Uterus (tissue), 4 donors: ENCODE results near the gene IREB2. TPM values are rescaled to one million over a fixed set of nuclear protein-coding genes. Genes with fewer than 3 reads are reported as not detected.
"Not testable (repeated sequence)": the region's sequence is repeated elsewhere in the genome, so short reads cannot be mapped to it uniquely, and the experiment has no call there.

Source experiments
- DNase-seq, 2 donors: peaks; one replicate each; pipeline ENCODE4 v3.0.0-alpha.2; 2019 to 2020
- H3K27ac ChIP-seq, 2 donors: fragments of 200-600 bp; sonication (generic); 1 replicate in 1 of 2; 2 replicates in 1 of 2; pipeline ENCODE4 v1.5.1; 2016 to 2018
- H3K27me3 ChIP-seq, 2 donors: fragments of 200-600 bp; sonication (generic); one replicate each; pipeline ENCODE4 v1.5.1; 2018 to 2019; ENCODE audit warnings: control low read depth in 1 of 2
- H3K36me3 ChIP-seq, 2 donors: fragments of 200-600 bp; sonication (generic); one replicate each; pipeline ENCODE4 v1.5.1; 2019; ENCODE audit warnings: control low read depth in 1 of 2
- H3K4me1 ChIP-seq, 2 donors: fragments of 200-600 bp; sonication (generic); one replicate each; pipeline ENCODE4 v1.5.1; 2018 to 2019; ENCODE audit warnings: control low read depth in 1 of 2
- H3K4me3 ChIP-seq, 2 donors: fragments of 200-600 bp; sonication (generic); 1 replicate in 1 of 2; 2 replicates in 1 of 2; pipeline ENCODE4 v1.5.1; 2018 to 2019; ENCODE audit warnings: mild to moderate bottlenecking in 1 of 2
- H3K9me3 ChIP-seq, 2 donors: fragments of 200-600 bp; sonication (generic); one replicate each; pipeline ENCODE4 v1.5.1; 2019; ENCODE audit warnings: control low read depth in 1 of 2
- POLR2A ChIP-seq, 2 donors: fragments of 450-650 bp; IDR thresholded peaks; one replicate each; pipeline ENCODE4 v1.6.1; 2016; ENCODE audit warnings: antibody characterized with exemption in 2 of 2, mild to moderate bottlenecking in 1 of 2, moderate library complexity in 1 of 2
- intact Hi-C: fragments of 100-400 bp; cut with DNase I; formaldehyde crosslinking; loops from one replicate; pipeline ENCODE4 v1.15.1; 2023; ENCODE audit warnings: low total_unique reads
- total RNA-seq, 4 donors: library from RNA; depleted of rRNA in 3 of 4; stranded (reverse); fragments of >200 nt in 3 of 4; gene quantifications; one replicate each; pipeline versions ENCODE4 v1.1.0 to v1.2.4, GENCODE V29; 2014 to 2023
- TF ChIP-seq, protein P1 (sequence below), 4 experiments: fragments of 200-600 bp in 2 of 4; fragments of 450-650 bp in 2 of 4; sonication (generic) in 2 of 4; IDR thresholded peaks; one replicate each; pipeline ENCODE4 v1.5.1; 2016 to 2019; ENCODE audit warnings: antibody characterized with exemption in 4 of 4, mild to moderate bottlenecking in 2 of 4, moderate library complexity in 1 of 4
- donor health status: DM: yes; HTN: yes; CAD: no.

IREB2 gene
- total RNA-seq, 4 donors from 2014 or later: 15.1 to 81.7 (median 51.4) TPM

DNA sequence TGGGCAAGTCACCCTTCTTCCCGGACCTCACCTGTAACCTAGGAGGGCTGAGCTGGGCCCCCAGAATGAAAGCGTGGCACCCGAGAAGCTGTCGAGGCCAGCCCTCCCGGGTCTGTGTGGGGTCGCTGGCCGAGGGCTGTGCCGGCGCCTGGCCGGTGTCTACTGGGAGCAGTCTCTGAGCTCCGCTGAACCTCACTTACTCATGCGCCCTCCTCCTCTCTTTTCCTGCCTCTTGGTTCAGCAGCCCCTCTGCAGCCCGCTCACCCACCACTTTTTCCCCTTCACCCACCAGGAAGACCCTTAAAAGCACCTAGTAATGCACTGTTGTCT lies 69.8 kb downstream of the IREB2 start:
- Histone ChIP-seq H3K4me3 (peak overlapping the region; percentile 77 to 91), H3K9me3 (no peaks in the 10 kb centered on the region), H3K27me3 (no peaks in the 10 kb centered on the region), H3K36me3 (no peaks in the 10 kb centered on the region), H3K4me1 (no peaks in the 10 kb centered on the region), H3K27ac (peak overlapping the region; percentile 72 to 83)
- TF ChIP-seq POLR2A (IDR thresholded peaks at IDR 0.05): no peak
- TF ChIP-seq, protein P1, sequence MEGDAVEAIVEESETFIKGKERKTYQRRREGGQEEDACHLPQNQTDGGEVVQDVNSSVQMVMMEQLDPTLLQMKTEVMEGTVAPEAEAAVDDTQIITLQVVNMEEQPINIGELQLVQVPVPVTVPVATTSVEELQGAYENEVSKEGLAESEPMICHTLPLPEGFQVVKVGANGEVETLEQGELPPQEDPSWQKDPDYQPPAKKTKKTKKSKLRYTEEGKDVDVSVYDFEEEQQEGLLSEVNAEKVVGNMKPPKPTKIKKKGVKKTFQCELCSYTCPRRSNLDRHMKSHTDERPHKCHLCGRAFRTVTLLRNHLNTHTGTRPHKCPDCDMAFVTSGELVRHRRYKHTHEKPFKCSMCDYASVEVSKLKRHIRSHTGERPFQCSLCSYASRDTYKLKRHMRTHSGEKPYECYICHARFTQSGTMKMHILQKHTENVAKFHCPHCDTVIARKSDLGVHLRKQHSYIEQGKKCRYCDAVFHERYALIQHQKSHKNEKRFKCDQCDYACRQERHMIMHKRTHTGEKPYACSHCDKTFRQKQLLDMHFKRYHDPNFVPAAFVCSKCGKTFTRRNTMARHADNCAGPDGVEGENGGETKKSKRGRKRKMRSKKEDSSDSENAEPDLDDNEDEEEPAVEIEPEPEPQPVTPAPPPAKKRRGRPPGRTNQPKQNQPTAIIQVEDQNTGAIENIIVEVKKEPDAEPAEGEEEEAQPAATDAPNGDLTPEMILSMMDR (IDR thresholded peaks at IDR 0.05): no peak
- DNase-seq: no peak
- intact Hi-C loops: no loop called here

DNA sequence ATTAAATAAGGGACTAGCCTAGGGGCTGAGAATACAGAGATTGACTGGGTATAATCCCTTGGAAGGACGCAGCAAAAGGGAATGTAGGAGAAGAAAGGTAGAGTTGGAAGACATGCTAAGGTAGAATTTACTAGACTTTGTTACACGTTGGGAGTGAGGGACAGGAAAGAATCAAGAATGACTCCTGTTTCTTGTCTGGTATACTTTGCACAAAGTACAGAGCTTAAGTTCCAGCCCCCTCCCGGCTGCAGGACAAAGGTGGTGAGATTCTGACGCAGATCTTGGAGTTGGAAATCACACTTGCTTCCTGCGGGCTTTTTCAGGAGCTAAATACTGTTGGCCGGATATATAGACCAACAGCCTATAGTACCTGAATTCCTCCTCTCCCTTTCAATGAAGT lies 70.3 kb downstream of the IREB2 start:
- Histone ChIP-seq H3K27ac (peak overlapping the region in 1 of 2 donors; percentile 72), H3K27me3 (no peaks in the 10 kb centered on the region), H3K4me3 (peak overlapping the region; percentile 77 to 91), H3K36me3 (no peaks in the 10 kb centered on the region), H3K4me1 (no peaks in the 10 kb centered on the region), H3K9me3 (no peaks in the 10 kb centered on the region)
- DNase-seq: no peak
- intact Hi-C loops: no loop called here
- TF ChIP-seq, protein P1 (IDR thresholded peaks at IDR 0.05): no peak
- TF ChIP-seq POLR2A (IDR thresholded peaks at IDR 0.05): no peak

DNA sequence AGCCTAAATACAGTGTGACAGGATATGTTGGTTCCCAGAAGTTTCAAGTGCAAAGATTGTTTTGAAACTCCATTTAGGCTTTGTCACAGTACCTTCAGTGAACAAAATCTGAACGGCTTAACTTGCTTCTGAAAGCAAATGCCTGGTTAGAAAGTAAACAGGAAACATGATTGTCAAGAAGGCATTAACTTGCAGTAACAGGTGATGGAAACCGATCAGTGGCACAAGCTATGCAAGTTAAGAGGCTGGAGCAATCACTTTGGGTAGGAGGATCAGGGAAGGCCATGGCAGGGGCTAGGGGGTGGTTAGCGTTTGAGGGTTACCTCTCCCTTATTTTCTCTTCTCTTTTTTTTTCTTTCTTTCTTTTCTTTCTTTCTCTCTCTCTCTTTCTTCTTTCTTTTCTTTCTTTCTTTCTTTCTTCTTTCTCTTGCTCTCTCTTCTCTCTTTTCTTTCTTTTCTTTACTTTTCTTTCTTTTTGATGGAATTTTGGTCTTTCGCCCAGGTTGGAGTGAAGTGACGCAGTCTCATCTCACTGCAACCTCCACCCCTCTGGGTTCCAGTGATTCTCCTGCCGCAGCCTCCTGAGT lies 71.8 kb downstream of the IREB2 start:
- intact Hi-C loops: no loop called here
- no peak overlapping the region for H3K27ac ChIP-seq

DNA sequence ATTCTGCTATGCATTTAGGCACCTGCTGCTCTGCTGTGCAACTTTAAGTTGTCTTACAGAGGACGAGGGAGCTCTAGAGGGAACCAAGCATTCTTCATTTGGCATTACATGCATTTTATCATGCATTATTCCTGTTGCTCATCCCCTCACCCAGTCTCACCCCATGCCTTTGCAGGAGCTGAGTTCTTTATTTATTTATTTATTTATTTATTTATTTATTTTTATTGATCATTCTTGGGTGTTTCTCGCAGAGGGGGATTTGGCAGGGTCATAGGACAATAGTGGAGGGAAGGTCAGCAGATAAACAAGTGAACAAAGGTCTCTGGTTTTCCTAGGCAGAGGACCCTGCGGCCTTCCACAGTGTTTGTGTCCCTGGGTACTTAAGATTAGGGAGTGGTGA lies 82.0 kb downstream of the IREB2 start:
- H3K36me3 ChIP-seq, intact Hi-C loops, DNase-seq, H3K27ac ChIP-seq, H3K4me1 ChIP-seq, H3K4me3 ChIP-seq, H3K27me3 ChIP-seq, H3K9me3 ChIP-seq: not testable (repeated sequence)

More for the DNA sequence above, 71.8 kb downstream of the IREB2 start:
- no peaks in the 10 kb centered on the region for H3K4me1 ChIP-seq
- TF ChIP-seq POLR2A (IDR thresholded peaks at IDR 0.05): no peak
- TF ChIP-seq, protein P1 (IDR thresholded peaks at IDR 0.05): no peak
- H3K27me3 ChIP-seq: no peaks in the 10 kb centered on the region
- H3K4me3 ChIP-seq: no peak overlapping the region
- DNase-seq: no peak
- no peaks in the 10 kb centered on the region for H3K36me3 ChIP-seq
- no peaks in the 10 kb centered on the region for H3K9me3 ChIP-seq

- no peak for DNase-seq
Measured at GRCh38 chr15:78524230-78524629, 86.2 kb downstream of the IREB2 start.

More at GRCh38 chr15:78524230-78524629, 86.2 kb downstream of the IREB2 start:
- H3K9me3 ChIP-seq: no peaks in the 10 kb centered on the region
- no peaks in the 10 kb centered on the region for H3K27me3 ChIP-seq
- TF ChIP-seq, protein P1 (IDR thresholded peaks at IDR 0.05): no peak
- no peak for TF ChIP-seq POLR2A (IDR thresholded peaks at IDR 0.05)
- no peak overlapping the region for H3K4me3 ChIP-seq
- no peak overlapping the region for H3K27ac ChIP-seq
- no peaks in the 10 kb centered on the region for H3K36me3 ChIP-seq
- intact Hi-C loops: no loop called here
- no peaks in the 10 kb centered on the region for H3K4me1 ChIP-seq
